ENCODE data around the gene KIRREL1.

DNA sequence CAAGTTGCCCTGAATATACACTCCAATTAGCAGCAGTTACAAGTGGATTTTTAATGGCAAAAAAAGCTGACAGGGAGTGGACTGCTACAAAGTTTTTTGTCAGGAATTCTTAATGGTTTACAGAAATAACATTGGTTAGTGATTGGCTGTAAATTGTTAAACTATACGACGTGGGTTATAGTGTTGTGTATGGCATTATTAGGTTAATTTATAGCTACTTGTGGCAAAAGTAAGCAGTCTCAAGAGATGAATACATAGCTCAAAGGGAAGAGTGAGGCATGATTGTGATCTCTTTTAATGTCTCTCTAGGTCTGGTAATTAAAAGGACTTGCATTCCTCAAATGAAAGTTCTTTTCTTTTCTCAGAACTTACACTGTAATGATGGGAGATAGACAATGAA, 111.4 kb downstream of the KIRREL1 start:
- TF ChIP-seq, protein P1, sequence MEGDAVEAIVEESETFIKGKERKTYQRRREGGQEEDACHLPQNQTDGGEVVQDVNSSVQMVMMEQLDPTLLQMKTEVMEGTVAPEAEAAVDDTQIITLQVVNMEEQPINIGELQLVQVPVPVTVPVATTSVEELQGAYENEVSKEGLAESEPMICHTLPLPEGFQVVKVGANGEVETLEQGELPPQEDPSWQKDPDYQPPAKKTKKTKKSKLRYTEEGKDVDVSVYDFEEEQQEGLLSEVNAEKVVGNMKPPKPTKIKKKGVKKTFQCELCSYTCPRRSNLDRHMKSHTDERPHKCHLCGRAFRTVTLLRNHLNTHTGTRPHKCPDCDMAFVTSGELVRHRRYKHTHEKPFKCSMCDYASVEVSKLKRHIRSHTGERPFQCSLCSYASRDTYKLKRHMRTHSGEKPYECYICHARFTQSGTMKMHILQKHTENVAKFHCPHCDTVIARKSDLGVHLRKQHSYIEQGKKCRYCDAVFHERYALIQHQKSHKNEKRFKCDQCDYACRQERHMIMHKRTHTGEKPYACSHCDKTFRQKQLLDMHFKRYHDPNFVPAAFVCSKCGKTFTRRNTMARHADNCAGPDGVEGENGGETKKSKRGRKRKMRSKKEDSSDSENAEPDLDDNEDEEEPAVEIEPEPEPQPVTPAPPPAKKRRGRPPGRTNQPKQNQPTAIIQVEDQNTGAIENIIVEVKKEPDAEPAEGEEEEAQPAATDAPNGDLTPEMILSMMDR (IDR thresholded peaks at IDR 0.05; ENCODE audit: low read length) = no peak
- no peak for TF ChIP-seq EZH2 (IDR thresholded peaks at IDR 0.05; ENCODE audit: borderline replicate concordance, low read length)
